ENCODE measurements around the gene SHC1.
"Not testable (repeated sequence)": the region's sequence is repeated elsewhere in the genome, so short reads cannot be mapped to it uniquely, and the experiment has no call there.

Gene SHC1

DNA sequence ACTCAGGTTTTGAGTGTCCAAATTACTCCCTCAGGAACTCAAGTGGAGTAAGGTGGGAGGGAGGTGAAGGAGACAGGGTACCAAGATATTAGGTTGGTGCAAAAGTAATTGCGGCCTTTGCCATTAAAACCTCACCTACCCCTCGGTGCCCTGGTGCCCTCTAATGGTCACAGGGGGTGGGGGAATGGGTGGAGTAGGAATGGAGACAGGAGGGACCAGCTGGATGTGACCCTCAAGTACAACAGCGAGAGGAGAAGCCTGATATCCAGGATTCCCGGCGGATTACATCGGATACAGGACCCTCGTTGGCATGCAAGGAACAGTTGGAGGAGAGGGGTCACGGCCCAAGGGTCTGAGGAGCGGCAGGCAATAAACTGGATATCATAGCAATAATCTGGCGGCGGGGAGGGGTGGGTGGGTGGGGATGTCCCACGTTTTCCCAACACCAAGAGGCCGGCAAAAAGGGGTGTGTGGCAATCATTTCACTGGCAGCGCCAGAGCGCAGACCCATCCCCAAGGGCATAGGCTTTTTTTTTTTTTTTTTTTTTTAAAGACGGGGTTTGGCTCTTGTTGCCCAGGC, 27.7 kb upstream of the SHC1 start:
- no peak overlapping the region for H3K4me3 ChIP-seq (ENCODE audit: low read depth, low read length)
- TF ChIP-seq CTCF (IDR thresholded peaks at IDR 0.05; ENCODE audit: borderline replicate concordance, insufficient read depth, low read depth, low read length): 0 out of 2 replicates have a peak, but pooled peaks have one; percentile 27

DNA sequence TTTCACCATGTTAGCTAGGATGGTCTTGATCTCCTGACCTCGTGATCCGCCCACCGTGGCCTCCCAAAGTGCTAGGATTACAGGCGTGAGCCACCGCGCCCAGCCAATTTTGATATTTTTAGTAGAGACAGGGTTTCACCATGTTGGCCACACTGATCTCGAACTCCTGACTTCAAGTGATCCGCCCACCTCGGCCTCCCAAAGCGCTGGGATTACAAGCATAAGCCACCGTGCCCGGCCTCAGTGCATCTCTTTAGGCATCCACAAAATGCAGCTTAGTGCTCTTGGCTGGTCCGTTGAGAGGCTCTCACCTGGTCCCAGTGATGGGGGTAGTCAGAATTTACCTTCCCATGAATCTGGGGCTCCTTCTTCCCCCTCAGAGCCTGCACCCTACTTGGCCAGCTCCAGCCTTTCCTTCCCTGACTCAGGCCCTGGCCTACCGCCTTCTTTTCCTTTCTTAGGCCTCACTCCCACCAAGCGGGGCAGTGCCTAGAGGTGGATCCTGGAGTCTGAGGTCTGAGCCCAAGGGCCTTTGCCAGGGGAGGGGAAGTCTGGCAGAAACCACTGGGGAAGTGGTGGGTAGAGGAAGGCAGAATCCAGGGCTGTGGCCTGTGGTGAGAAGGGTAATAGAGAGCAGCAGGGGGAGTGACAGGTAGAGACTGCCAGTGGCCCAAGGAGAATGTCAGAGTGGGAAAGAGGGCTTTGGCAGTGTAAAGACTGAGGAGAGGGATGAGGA, 26.6 kb upstream of the SHC1 start:
- TF ChIP-seq CTCF (IDR thresholded peaks at IDR 0.05; ENCODE audit: borderline replicate concordance, insufficient read depth, low read depth, low read length): no peak
- no peak overlapping the region for H3K4me3 ChIP-seq (ENCODE audit: low read depth, low read length)

DNA sequence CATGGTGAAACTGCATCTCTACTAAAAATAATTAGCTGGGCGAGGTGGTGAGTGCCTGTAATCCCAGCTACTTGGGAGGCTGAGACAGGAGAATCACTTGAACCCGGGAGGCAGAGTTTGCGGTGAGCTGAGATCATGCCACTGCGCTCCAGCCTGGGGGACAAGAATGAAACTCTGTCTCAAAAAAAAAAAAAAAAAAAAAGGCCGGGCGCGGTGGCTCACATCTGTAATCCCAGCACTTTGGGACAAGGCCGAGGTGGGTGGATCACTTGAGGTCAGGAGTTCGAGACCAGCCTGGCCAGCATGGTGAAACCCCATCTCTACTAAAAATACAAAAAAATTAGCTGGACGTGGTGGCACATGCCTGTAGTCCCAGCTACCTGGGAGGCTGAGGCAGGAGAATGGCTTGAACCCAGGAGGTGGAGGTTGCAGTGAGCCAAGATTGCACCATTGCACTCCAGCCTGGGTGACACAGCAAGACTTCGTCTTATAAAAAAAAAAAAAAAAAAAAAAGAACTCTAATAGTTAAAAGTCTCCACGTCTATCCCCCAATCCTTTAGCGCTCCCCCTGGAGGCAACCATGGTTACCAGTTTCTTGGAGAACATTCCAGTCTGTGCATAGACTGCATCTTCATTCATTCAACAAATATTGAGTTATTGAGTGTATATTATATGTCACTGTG, 24.9 kb upstream of the SHC1 start:
- peak; percentile 18; the same call in 1 of the 2 replicates for TF ChIP-seq CTCF (IDR thresholded peaks at IDR 0.05; ENCODE audit: borderline replicate concordance, insufficient read depth, low read depth, low read length)
- not testable (repeated sequence) for H3K4me3 ChIP-seq (ENCODE audit: low read depth, low read length)

- TF ChIP-seq CTCF (IDR thresholded peaks at IDR 0.05; ENCODE audit: borderline replicate concordance, insufficient read depth, low read depth, low read length): no peak
- no peak overlapping the region for H3K4me3 ChIP-seq (ENCODE audit: low read depth, low read length)
Measured at GRCh38 chr1:154994591-154994990, 24.0 kb upstream of the SHC1 start.

- H3K4me3 ChIP-seq (ENCODE audit: low read depth, low read length): no peak overlapping the region
- no peak for TF ChIP-seq CTCF (IDR thresholded peaks at IDR 0.05; ENCODE audit: borderline replicate concordance, insufficient read depth, low read depth, low read length)
Measured at GRCh38 chr1:154994269-154994587, 23.7 kb upstream of the SHC1 start.

- H3K4me3 ChIP-seq (ENCODE audit: low read depth, low read length): no peak within 1 kb of the TSS
- no peak for TF ChIP-seq CTCF (IDR thresholded peaks at IDR 0.05; ENCODE audit: borderline replicate concordance, insufficient read depth, low read depth, low read length)
Measured at GRCh38 chr1:154993572-154994268, 23.2 kb upstream of the SHC1 start, which contains the start of gene LENEP. TSS of gene LENEP (plus strand) at chr1:154993586. CDS start at chr1:154993608, 22 bp downstream.
